G401 (cell line): Measurements from ENCODE around the gene MFSD6. TPM values are rescaled to one million over a fixed set of nuclear protein-coding genes. Genes with fewer than 3 reads are reported as not detected.
"Not testable (repeated sequence)": the region's sequence is repeated elsewhere in the genome, so short reads cannot be mapped to it uniquely, and the experiment has no call there.

ENCODE experiments used
- DNase-seq: peaks from one replicate; pipeline ENCODE4 v3.0.0-alpha.2; 2015; ENCODE audit warnings: low spot score
- in situ Hi-C: cut with HindIII; loops from 2 replicates; pipeline ENCODE4 v1.10.0; 2016; ENCODE audit warnings: low sequenced_read_pairs, mixed read lengths
- total RNA-seq: library from RNA; depleted of rRNA; stranded (reverse); fragments of >200 nt; shearing (Covaris generic); gene quantifications from 2 replicates; pipeline ENCODE4 v1.2.3, GENCODE V29; 2014

MFSD6 gene
- total RNA-seq, 1 experiment from 2014 or later, result 0.71 TPM

- in situ Hi-C loops, result no loop called here
- DNase-seq, result no peak
Measured at GRCh38 chr2:190456833-190457232, 48.7 kb downstream of the MFSD6 start.

GRCh38 chr2:190457256-190457655 is 49.1 kb downstream of the MFSD6 start:
- DNase-seq, result no peak
- in situ Hi-C loops, result no loop called here

- in situ Hi-C loops, result no loop called here
Measured at GRCh38 chr2:190458352-190459107, 50.4 kb downstream of the MFSD6 start.

GRCh38 chr2:190459881-190460280 is 51.7 kb downstream of the MFSD6 start:
- in situ Hi-C loops, result no loop called here
- no peak for DNase-seq

More at GRCh38 chr2:190458352-190459107, 50.4 kb downstream of the MFSD6 start:
- no peak for DNase-seq

GRCh38 chr2:190460487-190460886 is 52.3 kb downstream of the MFSD6 start:
- in situ Hi-C loops, result no loop called here
- no peak for DNase-seq

GRCh38 chr2:190462181-190462580 is 54.0 kb downstream of the MFSD6 start:
- DNase-seq, result no peak
- in situ Hi-C loops, result no loop called here

GRCh38 chr2:190462611-190463010 is 54.5 kb downstream of the MFSD6 start:
- in situ Hi-C loops, result no loop called here
- no peak for DNase-seq

GRCh38 chr2:190465060-190465459 is 56.9 kb downstream of the MFSD6 start:
- in situ Hi-C loops, result no loop called here
- DNase-seq, result no peak

GRCh38 chr2:190466819-190467446 is 58.8 kb downstream of the MFSD6 start:
- in situ Hi-C loops, result no loop called here

GRCh38 chr2:190467575-190468083 is 59.5 kb downstream of the MFSD6 start:
- in situ Hi-C loops, result no loop called here

More at GRCh38 chr2:190466819-190467446, 58.8 kb downstream of the MFSD6 start:
- DNase-seq, result no peak

GRCh38 chr2:190468354-190468753 is 60.2 kb downstream of the MFSD6 start:
- in situ Hi-C loops, DNase-seq: not testable (repeated sequence)

More at GRCh38 chr2:190467575-190468083, 59.5 kb downstream of the MFSD6 start:
- DNase-seq, result peak; percentile 73

GRCh38 chr2:190468814-190469569 is 60.8 kb downstream of the MFSD6 start:
- DNase-seq, result peak; percentile 95
- in situ Hi-C loops, result no loop called here

- peak; percentile 63 for DNase-seq
- in situ Hi-C loops, result no loop called here
Measured at GRCh38 chr2:190469771-190470170, 61.6 kb downstream of the MFSD6 start.

- in situ Hi-C loops, result no loop called here
- no peak for DNase-seq
Measured at GRCh38 chr2:190470256-190470826, 62.2 kb downstream of the MFSD6 start.

GRCh38 chr2:190477661-190478454 is 69.7 kb downstream of the MFSD6 start:
- peak; percentile 96 for DNase-seq
- in situ Hi-C loops, result no loop called here

- in situ Hi-C loops, result no loop called here
- no peak for DNase-seq
Measured at GRCh38 chr2:190478572-190479195, 70.5 kb downstream of the MFSD6 start.

GRCh38 chr2:190481339-190481738 is 73.2 kb downstream of the MFSD6 start:
- in situ Hi-C loops, result no loop called here
- DNase-seq, result peak; percentile 59

GRCh38 chr2:190482451-190482850 is 74.3 kb downstream of the MFSD6 start:
- DNase-seq, result peak; percentile 14
- in situ Hi-C loops, result no loop called here
